ENCODE data around the gene GRID1.
"Not testable (repeated sequence)": the region's sequence is repeated elsewhere in the genome, so short reads cannot be mapped to it uniquely, and the experiment has no call there.

The GRID1 gene

GRCh38 chr10:85848756-85849155 is 517.8 kb downstream of the GRID1 start:
- Histone ChIP-seq H3K4me3 (ENCODE audit: low read length) (no peak overlapping the region), H3K4me1 (ENCODE audit: control insufficient read depth, low read depth, low read length) (no peaks in the 10 kb centered on the region), H3K79me2 (ENCODE audit: control insufficient read depth, insufficient read depth, low read length) (no peaks in the 10 kb centered on the region), H2AK5ac (ENCODE audit: low read length) (no peak overlapping the region), H3K27me3 (ENCODE audit: insufficient read depth, low read length, poor library complexity) (no peaks in the 10 kb centered on the region), H3K4ac (ENCODE audit: low read depth, low read length) (no peak overlapping the region), H4K5ac (ENCODE audit: low read length) (no peak overlapping the region), H3K36me3 (ENCODE audit: control insufficient read depth, insufficient read depth, low read length) (no peaks in the 10 kb centered on the region), H3K23ac (ENCODE audit: low read length) (no peak overlapping the region), H3K4me2 (ENCODE audit: low read length) (no peak overlapping the region), H3K27ac (ENCODE audit: low read depth, low read length) (no peak overlapping the region), H3K79me1 (ENCODE audit: low read length) (no peaks in the 10 kb centered on the region), H2BK15ac (replicated peaks; ENCODE audit: low read depth) (no peak overlapping the region), H4K8ac (ENCODE audit: low read depth, low read length) (no peak overlapping the region), H2BK120ac (ENCODE audit: low read depth, low read length) (no peak overlapping the region), H3K9ac (ENCODE audit: low read length) (no peak overlapping the region), H2BK5ac (ENCODE audit: low read length) (no peak overlapping the region), H3K56ac (ENCODE audit: low read length) (no peak overlapping the region), H3K18ac (ENCODE audit: low read length) (no peak overlapping the region)
- WGBS (ENCODE audit: extremely low coverage, insufficient coverage, low lambda C conversion rate): no CpG with 5 or more reads among the region's 4 CpGs
- DNase-seq: no peak

DNA sequence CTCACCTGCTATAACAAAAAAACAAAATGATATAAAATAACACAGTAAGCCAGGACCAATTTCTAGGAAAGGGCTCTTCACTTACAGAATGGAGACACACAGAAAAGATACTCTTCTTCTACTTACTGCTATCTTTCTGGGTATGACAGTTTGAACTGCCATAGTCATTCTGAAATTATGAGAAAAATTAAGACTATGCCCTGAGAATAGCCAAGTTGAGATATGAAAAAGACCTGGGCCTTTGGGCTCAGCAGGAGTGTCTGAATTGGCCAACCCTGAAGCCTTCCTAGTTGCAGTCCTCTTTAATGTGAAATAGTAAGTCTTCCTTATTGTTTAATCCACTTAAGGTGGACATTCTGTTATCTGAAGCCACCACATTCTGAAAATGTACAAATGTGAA is 519.5 kb downstream of the GRID1 start:
- H3K27ac ChIP-seq (ENCODE audit: low read depth, low read length): no peak overlapping the region
- H3K79me2 ChIP-seq (ENCODE audit: control insufficient read depth, insufficient read depth, low read length): no peaks in the 10 kb centered on the region
- H3K56ac ChIP-seq (ENCODE audit: low read length): no peak overlapping the region

DNA sequence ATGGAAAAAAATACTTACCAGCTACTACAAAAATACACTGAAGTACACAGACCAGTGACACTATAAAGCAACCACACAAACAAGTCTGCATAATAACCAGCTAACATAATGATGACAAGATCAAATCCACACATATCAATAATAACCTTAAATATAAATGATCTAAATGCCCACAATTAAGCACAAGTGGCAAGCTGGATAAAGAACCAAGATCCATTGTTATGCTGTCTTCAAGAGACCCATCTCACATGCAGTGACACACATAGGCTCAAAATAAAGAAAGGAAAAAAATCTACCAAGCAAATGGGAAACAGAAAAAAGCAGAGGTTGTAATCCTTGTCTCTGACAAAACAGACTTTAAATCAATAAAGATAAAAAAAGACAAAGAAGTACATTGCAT is 527.9 kb downstream of the GRID1 start:
- not testable (repeated sequence) for H3K4ac ChIP-seq (ENCODE audit: low read depth, low read length); H3K4me1 ChIP-seq (ENCODE audit: control insufficient read depth, low read depth, low read length); H2BK5ac ChIP-seq (ENCODE audit: low read length); H3K23ac ChIP-seq (ENCODE audit: low read length); H2BK120ac ChIP-seq (ENCODE audit: low read depth, low read length); H3K4me3 ChIP-seq (ENCODE audit: low read length); H3K4me2 ChIP-seq (ENCODE audit: low read length); H3K18ac ChIP-seq (ENCODE audit: low read length); H3K79me2 ChIP-seq (ENCODE audit: control insufficient read depth, insufficient read depth, low read length); H3K27me3 ChIP-seq (ENCODE audit: insufficient read depth, low read length, poor library complexity); H4K5ac ChIP-seq (ENCODE audit: low read length); H2BK15ac ChIP-seq (replicated peaks; ENCODE audit: low read depth); H3K79me1 ChIP-seq (ENCODE audit: low read length); H4K8ac ChIP-seq (ENCODE audit: low read depth, low read length); H3K27ac ChIP-seq (ENCODE audit: low read depth, low read length); H2AK5ac ChIP-seq (ENCODE audit: low read length); H3K36me3 ChIP-seq (ENCODE audit: control insufficient read depth, insufficient read depth, low read length); DNase-seq; H3K9ac ChIP-seq (ENCODE audit: low read length); H3K56ac ChIP-seq (ENCODE audit: low read length)

More for the DNA sequence above, 519.5 kb downstream of the GRID1 start:
- Histone ChIP-seq H3K4me2 (ENCODE audit: low read length) (no peak overlapping the region), H3K27me3 (ENCODE audit: insufficient read depth, low read length, poor library complexity) (no peaks in the 10 kb centered on the region), H3K4ac (ENCODE audit: low read depth, low read length) (no peak overlapping the region), H4K8ac (ENCODE audit: low read depth, low read length) (no peak overlapping the region), H3K36me3 (ENCODE audit: control insufficient read depth, insufficient read depth, low read length) (no peaks in the 10 kb centered on the region), H3K18ac (ENCODE audit: low read length) (no peak overlapping the region), H3K23ac (ENCODE audit: low read length) (no peak overlapping the region), H3K79me1 (ENCODE audit: low read length) (no peaks in the 10 kb centered on the region), H3K9ac (ENCODE audit: low read length) (no peak overlapping the region), H2AK5ac (ENCODE audit: low read length) (no peak overlapping the region), H3K4me1 (ENCODE audit: control insufficient read depth, low read depth, low read length) (no peaks in the 10 kb centered on the region), H4K5ac (ENCODE audit: low read length) (no peak overlapping the region), H2BK5ac (ENCODE audit: low read length) (no peak overlapping the region), H2BK15ac (replicated peaks; ENCODE audit: low read depth) (no peak overlapping the region), H3K4me3 (ENCODE audit: low read length) (no peak overlapping the region), H2BK120ac (ENCODE audit: low read depth, low read length) (no peak overlapping the region)
- no peak for DNase-seq

GRCh38 chr10:85832988-85833387 is 533.6 kb downstream of the GRID1 start:
- no peak overlapping the region for H3K56ac ChIP-seq (ENCODE audit: low read length)
- H2BK5ac ChIP-seq (ENCODE audit: low read length): no peak overlapping the region
- H2BK120ac ChIP-seq (ENCODE audit: low read depth, low read length): no peak overlapping the region
- no peak overlapping the region for H3K4ac ChIP-seq (ENCODE audit: low read depth, low read length)
- H3K4me1 ChIP-seq (ENCODE audit: control insufficient read depth, low read depth, low read length): no peaks in the 10 kb centered on the region
- no peaks in the 10 kb centered on the region for H3K79me2 ChIP-seq (ENCODE audit: control insufficient read depth, insufficient read depth, low read length)
- DNase-seq: no peak
- H3K79me1 ChIP-seq (ENCODE audit: low read length): no peaks in the 10 kb centered on the region
- WGBS (ENCODE audit: extremely low coverage, insufficient coverage, low lambda C conversion rate): no CpG with 5 or more reads among the region's 1 CpG
- no peak overlapping the region for H3K4me3 ChIP-seq (ENCODE audit: low read length)
- no peak overlapping the region for H3K4me2 ChIP-seq (ENCODE audit: low read length)
- H2BK15ac ChIP-seq (replicated peaks; ENCODE audit: low read depth): no peak overlapping the region
- H3K18ac ChIP-seq (ENCODE audit: low read length): no peak overlapping the region
- H2AK5ac ChIP-seq (ENCODE audit: low read length): no peak overlapping the region
- no peak overlapping the region for H3K23ac ChIP-seq (ENCODE audit: low read length)
- no peak overlapping the region for H4K5ac ChIP-seq (ENCODE audit: low read length)
- no peak overlapping the region for H3K9ac ChIP-seq (ENCODE audit: low read length)
- no peak overlapping the region for H3K27ac ChIP-seq (ENCODE audit: low read depth, low read length)
- H3K27me3 ChIP-seq (ENCODE audit: insufficient read depth, low read length, poor library complexity): no peaks in the 10 kb centered on the region
- H3K36me3 ChIP-seq (ENCODE audit: control insufficient read depth, insufficient read depth, low read length): no peaks in the 10 kb centered on the region
- no peak overlapping the region for H4K8ac ChIP-seq (ENCODE audit: low read depth, low read length)

GRCh38 chr10:85831422-85831821 is 535.2 kb downstream of the GRID1 start:
- no peak overlapping the region for H3K27ac ChIP-seq (ENCODE audit: low read depth, low read length)
- H3K18ac ChIP-seq (ENCODE audit: low read length): no peak overlapping the region
- H3K4me2 ChIP-seq (ENCODE audit: low read length): no peak overlapping the region
- H3K4ac ChIP-seq (ENCODE audit: low read depth, low read length): no peak overlapping the region
- H2BK5ac ChIP-seq (ENCODE audit: low read length): no peak overlapping the region
- H3K56ac ChIP-seq (ENCODE audit: low read length): no peak overlapping the region
- no peak overlapping the region for H2AK5ac ChIP-seq (ENCODE audit: low read length)
- no peak overlapping the region for H2BK120ac ChIP-seq (ENCODE audit: low read depth, low read length)
- H3K27me3 ChIP-seq (ENCODE audit: insufficient read depth, low read length, poor library complexity): no peaks in the 10 kb centered on the region
- DNase-seq: no peak
- no peak overlapping the region for H4K8ac ChIP-seq (ENCODE audit: low read depth, low read length)
- H3K4me3 ChIP-seq (ENCODE audit: low read length): no peak overlapping the region
- no peaks in the 10 kb centered on the region for H3K4me1 ChIP-seq (ENCODE audit: control insufficient read depth, low read depth, low read length)
- no CpG with 5 or more reads among the region's 3 CpGs for WGBS (ENCODE audit: extremely low coverage, insufficient coverage, low lambda C conversion rate)
- no peaks in the 10 kb centered on the region for H3K79me2 ChIP-seq (ENCODE audit: control insufficient read depth, insufficient read depth, low read length)
- no peak overlapping the region for H4K5ac ChIP-seq (ENCODE audit: low read length)
- H2BK15ac ChIP-seq (replicated peaks; ENCODE audit: low read depth): no peak overlapping the region
- H3K36me3 ChIP-seq (ENCODE audit: control insufficient read depth, insufficient read depth, low read length): no peaks in the 10 kb centered on the region
- no peak overlapping the region for H3K9ac ChIP-seq (ENCODE audit: low read length)
- H3K79me1 ChIP-seq (ENCODE audit: low read length): no peaks in the 10 kb centered on the region
- no peak overlapping the region for H3K23ac ChIP-seq (ENCODE audit: low read length)

GRCh38 chr10:85826377-85826776 is 540.2 kb downstream of the GRID1 start:
- H3K79me1 ChIP-seq (ENCODE audit: low read length): no peaks in the 10 kb centered on the region
- no peak overlapping the region for H3K18ac ChIP-seq (ENCODE audit: low read length)
- no peak overlapping the region for H3K27ac ChIP-seq (ENCODE audit: low read depth, low read length)
- H3K4me2 ChIP-seq (ENCODE audit: low read length): no peak overlapping the region
- H2BK5ac ChIP-seq (ENCODE audit: low read length): no peak overlapping the region
- H3K4ac ChIP-seq (ENCODE audit: low read depth, low read length): no peak overlapping the region
- no CpG with 5 or more reads among the region's 4 CpGs for WGBS (ENCODE audit: extremely low coverage, insufficient coverage, low lambda C conversion rate)
- no peak overlapping the region for H2BK15ac ChIP-seq (replicated peaks; ENCODE audit: low read depth)
- H3K79me2 ChIP-seq (ENCODE audit: control insufficient read depth, insufficient read depth, low read length): no peaks in the 10 kb centered on the region
- H3K23ac ChIP-seq (ENCODE audit: low read length): no peak overlapping the region
- no peak overlapping the region for H3K9ac ChIP-seq (ENCODE audit: low read length)
- H3K27me3 ChIP-seq (ENCODE audit: insufficient read depth, low read length, poor library complexity): no peaks in the 10 kb centered on the region
- H2BK120ac ChIP-seq (ENCODE audit: low read depth, low read length): no peak overlapping the region
- H2AK5ac ChIP-seq (ENCODE audit: low read length): no peak overlapping the region
- no peak overlapping the region for H4K8ac ChIP-seq (ENCODE audit: low read depth, low read length)
- no peak overlapping the region for H3K56ac ChIP-seq (ENCODE audit: low read length)
- H3K4me3 ChIP-seq (ENCODE audit: low read length): no peak overlapping the region
- H3K4me1 ChIP-seq (ENCODE audit: control insufficient read depth, low read depth, low read length): no peaks in the 10 kb centered on the region
- DNase-seq: no peak
- H4K5ac ChIP-seq (ENCODE audit: low read length): no peak overlapping the region
- H3K36me3 ChIP-seq (ENCODE audit: control insufficient read depth, insufficient read depth, low read length): no peaks in the 10 kb centered on the region
